ENCODE results near the gene CDH4. TPM values are rescaled to one million over a fixed set of nuclear protein-coding genes. Genes with fewer than 3 reads are reported as not detected.

The CDH4 gene
- total and polyA plus RNA-seq, 2 of the 13 experiments (the other 11 are each of a cell fraction or from before 2014, with no cell fraction given), result not detected

DNA sequence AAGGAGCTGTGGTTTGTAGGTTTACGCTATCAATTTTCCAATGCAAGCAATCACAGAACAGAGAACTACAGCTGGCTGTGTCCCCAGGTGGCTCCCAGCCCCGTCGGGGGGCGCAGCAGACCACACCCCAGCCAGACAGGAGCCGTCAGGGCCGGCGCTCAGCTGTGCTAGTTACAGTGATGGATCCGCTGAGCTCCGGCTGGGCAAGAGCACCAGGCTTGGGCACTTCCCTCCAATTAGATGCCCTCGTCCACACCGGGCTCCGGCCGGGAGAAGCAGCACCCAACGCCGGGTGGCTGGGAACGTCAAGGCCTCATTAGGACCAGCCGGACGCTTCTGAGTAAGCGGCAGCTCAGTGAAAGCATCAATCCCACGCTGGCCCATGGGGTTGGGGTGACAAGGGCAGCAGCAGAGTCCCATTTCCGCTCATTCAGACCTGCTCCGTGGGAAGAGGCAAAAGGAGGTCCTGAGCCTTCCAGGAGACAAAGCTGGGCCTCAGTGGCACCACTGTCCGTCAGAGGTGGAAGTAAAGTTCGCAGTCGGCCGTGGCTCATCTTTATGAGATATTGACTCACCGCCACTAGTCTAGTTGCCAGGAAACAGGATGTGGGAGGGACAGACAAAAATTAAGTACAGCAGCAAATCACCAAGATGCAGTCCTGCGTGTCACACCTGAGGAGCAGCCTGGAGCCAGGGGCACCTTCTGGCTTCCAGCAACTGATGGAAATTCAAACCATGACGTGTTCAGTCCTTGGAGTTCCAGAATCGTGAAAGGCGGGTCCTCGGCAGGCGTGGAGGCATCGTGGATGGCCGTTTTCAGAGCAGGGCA, 649.5 kb downstream of the CDH4 start (continued):
- TF ChIP-seq, protein P1, sequence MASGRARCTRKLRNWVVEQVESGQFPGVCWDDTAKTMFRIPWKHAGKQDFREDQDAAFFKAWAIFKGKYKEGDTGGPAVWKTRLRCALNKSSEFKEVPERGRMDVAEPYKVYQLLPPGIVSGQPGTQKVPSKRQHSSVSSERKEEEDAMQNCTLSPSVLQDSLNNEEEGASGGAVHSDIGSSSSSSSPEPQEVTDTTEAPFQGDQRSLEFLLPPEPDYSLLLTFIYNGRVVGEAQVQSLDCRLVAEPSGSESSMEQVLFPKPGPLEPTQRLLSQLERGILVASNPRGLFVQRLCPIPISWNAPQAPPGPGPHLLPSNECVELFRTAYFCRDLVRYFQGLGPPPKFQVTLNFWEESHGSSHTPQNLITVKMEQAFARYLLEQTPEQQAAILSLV (CRISPR knock-in tag; IDR thresholded peaks at IDR 0.05; ENCODE audit: borderline replicate concordance), result 0 out of 2 replicates have a peak, but pooled peaks have one; percentile 16
- TF ChIP-seq UBTF (CRISPR knock-in tag; IDR thresholded peaks at IDR 0.05) (0 out of 2 replicates have a peak, but pooled peaks have one; percentile 22), MYC (CRISPR knock-in tag; IDR thresholded peaks at IDR 0.05; ENCODE audit: borderline replicate concordance) (0 out of 2 replicates have a peak, but pooled peaks have one; percentile 9), ZNF768 (CRISPR knock-in tag; IDR thresholded peaks at IDR 0.05) (peak; percentile 25; the same call in 1 of the 2 replicates), ELF1 (CRISPR knock-in tag; IDR thresholded peaks at IDR 0.05) (no peak), ZMYM3 (CRISPR knock-in tag; IDR thresholded peaks at IDR 0.05) (no peak), MAFK (conservative IDR thresholded peaks at IDR 0.05 in 1 of 2, IDR thresholded peaks at IDR 0.05 in 1 of 2; ENCODE audit: low read length in 2 of 2) (no peak), ZNF556 (CRISPR knock-in tag; IDR thresholded peaks at IDR 0.05; ENCODE audit: borderline replicate concordance) (0 out of 2 replicates have a peak, but pooled peaks have one; percentile 36), NFIB (CRISPR knock-in tag; IDR thresholded peaks at IDR 0.05; ENCODE audit: borderline replicate concordance) (no peak), AKAP8 (CRISPR knock-in tag; IDR thresholded peaks at IDR 0.05) (0 out of 2 replicates have a peak, but pooled peaks have one; percentile 34)
- TF ChIP-seq, protein P2, sequence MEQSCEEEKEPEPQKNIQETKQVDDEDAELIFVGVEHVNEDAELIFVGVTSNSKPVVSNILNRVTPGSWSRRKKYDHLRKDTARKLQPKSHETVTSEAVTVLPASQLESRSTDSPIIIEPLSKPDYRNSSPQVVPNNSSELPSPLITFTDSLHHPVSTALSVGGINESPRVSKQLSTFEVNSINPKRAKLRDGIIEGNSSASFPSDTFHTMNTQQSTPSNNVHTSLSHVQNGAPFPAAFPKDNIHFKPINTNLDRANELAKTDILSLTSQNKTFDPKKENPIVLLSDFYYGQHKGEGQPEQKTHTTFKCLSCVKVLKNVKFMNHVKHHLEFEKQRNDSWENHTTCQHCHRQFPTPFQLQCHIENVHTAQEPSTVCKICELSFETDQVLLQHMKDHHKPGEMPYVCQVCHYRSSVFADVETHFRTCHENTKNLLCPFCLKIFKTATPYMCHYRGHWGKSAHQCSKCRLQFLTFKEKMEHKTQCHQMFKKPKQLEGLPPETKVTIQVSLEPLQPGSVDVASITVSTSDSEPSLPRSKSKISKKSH (CRISPR knock-in tag; IDR thresholded peaks at IDR 0.05; ENCODE audit: borderline replicate concordance), result 0 out of 2 replicates have a peak, but pooled peaks have one; percentile 21

All from HepG2 (cell line).